A673 (cell line): ENCODE data around the gene TGM1. TPM values are rescaled to one million over a fixed set of nuclear protein-coding genes. Genes with fewer than 3 reads are reported as not detected.
"Not testable (repeated sequence)": the region's sequence is repeated elsewhere in the genome, so short reads cannot be mapped to it uniquely, and the experiment has no call there.

Experiments
- BruUV-seq: library from RNA; stranded (reverse); fragments of 400-500 nt; replicated peaks from 2 replicates; lab custom pipeline; 2021; lab: Mats Ljungman, UMichigan
- CTCF ChIA-PET: fragments of 300-600 bp; sonication (Branson Sonifier 250); formaldehyde crosslinking; loops from one replicate; lab custom pipeline; 2022; ENCODE audit warnings: antibody characterized with exemption; lab: Charles Lee
- POLR2A ChIA-PET: fragments of 300-600 bp; sonication (Branson Sonifier 250); formaldehyde crosslinking; loops from one replicate; lab custom pipeline; 2022; ENCODE audit warnings: antibody characterized with exemption; ENCODE audit not compliant: low non-redundant PET; lab: Charles Lee
- DNase-seq: peaks from one replicate; pipeline ENCODE4 v3.0.0-alpha.2; 2015; ENCODE audit warnings: low spot score
- H3K27ac ChIP-seq: fragments of 200-600 bp; sonication (generic); 2 replicates; pipeline ENCODE4 v1.5.1; 2016; ENCODE audit warnings: mixed run types, low read depth, mild to moderate bottlenecking, mixed read lengths, antibody characterized with exemption, low read length; ENCODE audit not compliant: poor library complexity, severe bottlenecking
- H3K27me3 ChIP-seq: fragments of 200-600 bp; sonication (generic); replicated peaks from 2 replicates; pipeline ENCODE4 v1.6.1; 2017; ENCODE audit warnings: mixed run types, low read depth, mild to moderate bottlenecking, mixed read lengths, antibody characterized with exemption, low read length; ENCODE audit not compliant: insufficient read depth, poor library complexity
- H3K36me3 ChIP-seq: fragments of 200-600 bp; sonication (generic); 2 replicates; pipeline ENCODE4 v1.6.1; 2016; ENCODE audit warnings: mixed run types, mild to moderate bottlenecking, mixed read lengths, antibody characterized with exemption, low read length; ENCODE audit not compliant: insufficient read depth, poor library complexity, severe bottlenecking
- H3K4me1 ChIP-seq: fragments of 200-600 bp; sonication (generic); 2 replicates; pipeline ENCODE4 v1.6.1; 2017; ENCODE audit warnings: mixed run types, mild to moderate bottlenecking, mixed read lengths, antibody characterized with exemption, low read length; ENCODE audit not compliant: insufficient read depth, poor library complexity, severe bottlenecking
- H3K4me3 ChIP-seq: fragments of 200-600 bp; sonication (generic); 2 replicates; pipeline ENCODE4 v1.5.1; 2016; ENCODE audit warnings: low read depth, mixed run types, mild to moderate bottlenecking, mixed read lengths, low read length; ENCODE audit not compliant: poor library complexity, severe bottlenecking
- H3K9me3 ChIP-seq: fragments of 200-600 bp; sonication (generic); 2 replicates; pipeline ENCODE4 v1.6.1; 2016; ENCODE audit warnings: mixed run types, low read depth, mild to moderate bottlenecking, mixed read lengths, antibody characterized with exemption, low read length; ENCODE audit not compliant: poor library complexity, severe bottlenecking
- EZH2 ChIP-seq: fragments of 200-600 bp; sonication (generic); IDR thresholded peaks from 2 replicates; pipeline ENCODE4 v1.6.1; 2017; ENCODE audit warnings: borderline replicate concordance, low read depth, mild to moderate bottlenecking, mixed read lengths, antibody characterized with exemption, low read length; ENCODE audit not compliant: poor library complexity, severe bottlenecking
- intact Hi-C: fragments of 100-400 bp; cut with micrococcal nuclease; formaldehyde crosslinking; loops from one replicate; pipeline ENCODE4 v1.10.0; 2022; ENCODE audit not compliant: unreplicated experiment
- total RNA-seq: library from RNA; stranded (reverse); gene quantifications from 2 replicates; pipeline ENCODE4 v1.2.3, GENCODE V29; 2021
- TF ChIP-seq, protein P1 (sequence below): fragments of 300-800, 200-600 bp; sonication (generic); conservative IDR thresholded peaks from 2 replicates; pipeline ENCODE4 v1.5.1; 2017; ENCODE audit warnings: low read depth, mild to moderate bottlenecking, antibody characterized with exemption, low read length, moderate library complexity, mixed read lengths

Gene TGM1
- total RNA-seq, 1 experiment from 2014 or later = 1.5 TPM

DNA sequence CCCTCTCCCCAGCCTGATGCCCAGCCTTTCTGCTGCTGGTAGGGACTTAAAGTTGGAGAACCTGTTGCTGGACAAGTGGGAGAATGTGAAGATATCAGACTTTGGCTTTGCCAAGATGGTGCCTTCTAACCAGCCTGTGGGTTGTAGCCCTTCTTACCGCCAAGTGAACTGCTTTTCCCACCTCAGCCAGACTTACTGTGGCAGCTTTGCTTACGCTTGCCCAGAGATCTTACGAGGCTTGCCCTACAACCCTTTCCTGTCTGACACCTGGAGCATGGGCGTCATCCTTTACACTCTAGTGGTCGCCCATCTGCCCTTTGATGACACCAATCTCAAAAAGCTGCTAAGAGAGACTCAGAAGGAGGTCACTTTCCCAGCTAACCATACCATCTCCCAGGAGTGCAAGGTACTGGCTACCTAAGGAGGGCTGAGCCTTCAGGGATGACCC, 55.8 kb downstream of the TGM1 start:
- POLR2A ChIA-PET = no interaction called here
- no peak for TF ChIP-seq EZH2
- TF ChIP-seq, protein P1, sequence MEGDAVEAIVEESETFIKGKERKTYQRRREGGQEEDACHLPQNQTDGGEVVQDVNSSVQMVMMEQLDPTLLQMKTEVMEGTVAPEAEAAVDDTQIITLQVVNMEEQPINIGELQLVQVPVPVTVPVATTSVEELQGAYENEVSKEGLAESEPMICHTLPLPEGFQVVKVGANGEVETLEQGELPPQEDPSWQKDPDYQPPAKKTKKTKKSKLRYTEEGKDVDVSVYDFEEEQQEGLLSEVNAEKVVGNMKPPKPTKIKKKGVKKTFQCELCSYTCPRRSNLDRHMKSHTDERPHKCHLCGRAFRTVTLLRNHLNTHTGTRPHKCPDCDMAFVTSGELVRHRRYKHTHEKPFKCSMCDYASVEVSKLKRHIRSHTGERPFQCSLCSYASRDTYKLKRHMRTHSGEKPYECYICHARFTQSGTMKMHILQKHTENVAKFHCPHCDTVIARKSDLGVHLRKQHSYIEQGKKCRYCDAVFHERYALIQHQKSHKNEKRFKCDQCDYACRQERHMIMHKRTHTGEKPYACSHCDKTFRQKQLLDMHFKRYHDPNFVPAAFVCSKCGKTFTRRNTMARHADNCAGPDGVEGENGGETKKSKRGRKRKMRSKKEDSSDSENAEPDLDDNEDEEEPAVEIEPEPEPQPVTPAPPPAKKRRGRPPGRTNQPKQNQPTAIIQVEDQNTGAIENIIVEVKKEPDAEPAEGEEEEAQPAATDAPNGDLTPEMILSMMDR = no peak
- CTCF ChIA-PET = no interaction called here
- intact Hi-C loops = no loop called here
- Histone ChIP-seq H3K36me3 (peaks cover 34% of the 10 kb centered on the region), H3K9me3 (no peaks in the 10 kb centered on the region), H3K27me3 (no peaks in the 10 kb centered on the region), H3K4me3 (no peak overlapping the region), H3K4me1 (no peaks in the 10 kb centered on the region), H3K27ac (no peak overlapping the region)
- DNase-seq = no peak
- no TSS peak for BruUV-seq

DNA sequence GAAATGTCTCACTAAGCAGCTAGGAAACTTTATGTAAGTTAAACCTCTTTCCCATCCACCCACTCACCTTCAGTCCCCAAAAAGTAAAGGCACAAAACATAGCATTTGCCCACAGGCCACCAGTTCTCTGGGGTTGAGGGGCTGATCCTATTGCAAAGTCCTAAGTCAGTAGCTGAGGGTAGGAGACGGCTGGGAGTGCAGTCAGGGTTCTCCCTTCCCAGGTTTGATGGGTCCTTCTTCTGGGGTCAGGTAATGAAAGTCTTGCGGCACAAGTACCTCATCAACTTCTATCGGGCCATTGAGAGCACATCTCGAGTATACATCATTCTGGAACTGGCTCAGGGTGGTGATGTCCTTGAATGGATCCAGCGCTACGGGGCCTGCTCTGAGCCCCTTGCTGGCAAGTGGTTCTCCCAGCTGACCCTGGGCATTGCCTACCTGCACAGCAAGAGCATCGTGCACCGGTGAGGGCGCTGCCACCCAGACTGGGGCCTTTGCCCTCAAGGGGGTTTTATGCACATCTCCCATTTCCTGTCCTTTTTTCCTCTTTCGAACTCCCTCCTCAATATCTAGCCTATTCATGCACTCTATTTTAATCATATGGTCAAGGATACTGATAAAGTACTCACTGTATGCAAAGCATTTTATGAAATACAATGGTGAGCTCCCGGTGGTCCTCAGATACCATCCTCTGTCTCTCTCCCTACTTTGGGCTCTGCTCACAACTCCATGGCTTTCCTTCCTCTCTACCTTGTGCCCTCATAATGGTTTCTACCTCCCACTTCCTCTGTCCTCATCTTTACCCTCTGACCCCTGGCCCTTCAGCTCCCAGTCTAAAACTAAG, 56.5 kb downstream of the TGM1 start:
- no peaks in the 10 kb centered on the region for H3K27me3 ChIP-seq
- H3K36me3 ChIP-seq = peaks cover 37% of the 10 kb centered on the region
- H3K4me1 ChIP-seq = no peaks in the 10 kb centered on the region
- ChIA-PET POLR2A (no interaction called here), CTCF (no interaction called here)
- no peaks in the 10 kb centered on the region for H3K9me3 ChIP-seq
- no peak for TF ChIP-seq EZH2
- TF ChIP-seq, protein P1 = no peak
- H3K4me3 ChIP-seq = no peak overlapping the region
- H3K27ac ChIP-seq = no peak overlapping the region
- DNase-seq = no peak
- intact Hi-C loops = no loop called here
- no TSS peak for BruUV-seq

DNA sequence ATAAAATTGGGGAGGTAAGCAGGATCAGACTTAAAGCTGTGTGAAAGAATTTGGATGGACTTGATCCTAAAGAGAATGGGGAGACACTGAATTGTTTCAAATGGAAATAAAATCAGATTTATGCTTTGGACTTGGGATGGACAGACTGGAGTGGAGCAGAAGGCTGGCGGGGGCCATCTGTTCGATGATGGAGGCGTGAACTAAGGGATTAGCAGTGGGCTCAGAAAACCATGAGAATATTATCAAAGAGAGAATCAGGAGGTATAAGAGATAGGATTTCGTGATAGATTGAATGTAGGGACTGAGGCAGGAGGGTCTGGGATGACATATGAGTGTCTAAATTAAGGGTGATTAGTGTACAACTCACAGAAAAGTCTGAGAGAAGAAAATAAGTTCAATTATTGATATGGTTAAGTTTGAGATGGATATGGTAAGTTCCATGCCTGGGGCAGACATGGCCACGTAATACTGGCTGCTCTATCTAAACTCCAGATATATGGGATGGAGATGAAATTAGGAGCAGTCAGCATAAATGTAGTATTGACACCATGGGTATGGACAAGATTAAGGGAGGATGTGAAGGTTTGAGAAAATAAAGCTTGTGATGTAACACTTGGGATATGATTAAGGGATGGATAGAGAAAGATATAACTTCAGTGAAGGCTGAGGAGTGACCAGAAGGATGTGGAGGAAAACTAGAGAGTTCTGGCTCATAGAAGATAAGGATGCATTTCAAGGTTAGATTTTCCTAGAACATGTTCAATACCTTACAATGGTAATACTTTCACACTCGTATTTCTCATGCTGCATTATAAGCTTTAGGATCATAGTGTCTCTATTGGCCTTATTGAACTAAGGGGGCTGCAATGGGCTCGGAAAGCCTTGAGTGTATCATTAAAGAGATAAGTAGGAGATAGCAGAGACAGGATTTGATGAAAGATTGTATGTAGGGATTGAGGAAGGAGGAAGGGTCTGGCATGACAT, 58.5 kb downstream of the TGM1 start:
- DNase-seq = no peak
- Histone ChIP-seq H3K9me3 (no peaks in the 10 kb centered on the region), H3K27me3 (no peaks in the 10 kb centered on the region), H3K4me1 (no peaks in the 10 kb centered on the region), H3K27ac (no peak overlapping the region), H3K4me3 (no peak overlapping the region), H3K36me3 (peaks cover 23% of the 10 kb centered on the region)
- TF ChIP-seq, protein P1 = no peak
- no peak for TF ChIP-seq EZH2
- intact Hi-C loops = no loop called here
- ChIA-PET POLR2A (interaction anchor here (0.7 kb wide), 1 partner anchor 80 kb away, joined by 3 read pairs; no protein-coding TSS in a partner anchor), CTCF (no interaction called here)
- no TSS peak for BruUV-seq

DNA sequence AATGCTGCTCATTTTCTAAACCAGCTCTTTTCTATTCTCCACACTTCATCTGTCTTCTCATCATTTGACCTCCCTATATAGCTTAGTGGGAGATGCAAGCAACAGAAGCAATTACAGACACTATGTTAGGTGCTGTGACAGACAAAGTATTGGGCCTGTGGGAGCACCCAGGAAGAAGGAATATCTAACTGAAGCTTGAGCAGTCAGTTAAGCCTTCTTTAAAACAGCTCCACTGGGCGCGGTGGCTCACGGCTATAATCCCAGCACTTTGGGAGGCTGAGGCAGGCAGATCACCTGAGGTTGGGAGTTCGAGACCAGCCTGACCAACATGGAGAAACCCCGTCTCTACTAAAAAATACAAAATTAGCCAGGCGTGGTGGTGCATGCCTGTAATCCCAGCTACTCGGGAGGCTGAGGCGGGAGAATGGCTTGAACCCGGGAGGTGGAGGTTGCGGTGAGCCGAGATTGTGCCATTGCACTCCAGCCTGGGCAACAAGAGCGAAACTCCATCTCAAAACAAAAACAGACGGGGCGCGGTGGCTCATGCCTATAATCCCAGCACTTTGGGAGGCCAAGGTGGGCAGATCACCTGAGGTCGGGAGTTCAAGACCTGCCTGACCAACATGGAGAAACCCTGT, 59.6 kb downstream of the TGM1 start:
- H3K9me3 ChIP-seq, H3K4me3 ChIP-seq, BruUV-seq, H3K27me3 ChIP-seq, DNase-seq, H3K4me1 ChIP-seq, intact Hi-C loops, H3K27ac ChIP-seq: not testable (repeated sequence)
- CTCF ChIA-PET = interaction anchor here (0.5 kb wide), 1 partner anchor 538 kb away, joined by 6 read pairs; no protein-coding TSS in a partner anchor
- POLR2A ChIA-PET = interaction anchor here (0.6 kb wide), 1 partner anchor 26 kb away, joined by 4 read pairs; no protein-coding TSS in a partner anchor
- peaks cover 20% of the 10 kb centered on the region for H3K36me3 ChIP-seq
